ENCODE data around the gene ADAMTSL1.

Gene ADAMTSL1

GRCh38 chr9:18748251-18748701 is 274.3 kb downstream of the ADAMTSL1 start:
- DNase-seq = no peak

- no peak for DNase-seq
Observed at GRCh38 chr9:18749711-18750110, 275.8 kb downstream of the ADAMTSL1 start.

DNA sequence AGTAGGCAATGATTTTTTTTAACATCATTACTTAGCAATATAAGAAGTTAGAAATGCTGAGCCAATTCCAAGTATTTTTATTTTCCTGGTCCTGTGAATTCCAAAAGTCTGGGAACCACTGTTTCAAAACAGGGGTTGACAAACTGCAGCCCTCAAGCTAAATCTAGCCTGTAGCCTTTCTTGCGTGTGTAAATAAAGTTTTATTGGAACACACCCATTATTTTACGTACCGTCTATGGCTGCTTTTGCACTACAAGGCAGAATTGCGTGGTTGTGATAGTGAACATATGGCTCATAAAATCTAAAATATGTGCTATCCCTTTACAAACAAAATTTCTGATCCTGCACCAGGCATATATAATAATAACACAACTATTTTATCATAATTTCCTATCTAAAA is 280.0 kb downstream of the ADAMTSL1 start:
- no peak for DNase-seq

GRCh38 chr9:18754537-18754936 is 280.6 kb downstream of the ADAMTSL1 start:
- DNase-seq = no peak

GRCh38 chr9:18755263-18755662 is 281.3 kb downstream of the ADAMTSL1 start:
- no peak for DNase-seq

DNA sequence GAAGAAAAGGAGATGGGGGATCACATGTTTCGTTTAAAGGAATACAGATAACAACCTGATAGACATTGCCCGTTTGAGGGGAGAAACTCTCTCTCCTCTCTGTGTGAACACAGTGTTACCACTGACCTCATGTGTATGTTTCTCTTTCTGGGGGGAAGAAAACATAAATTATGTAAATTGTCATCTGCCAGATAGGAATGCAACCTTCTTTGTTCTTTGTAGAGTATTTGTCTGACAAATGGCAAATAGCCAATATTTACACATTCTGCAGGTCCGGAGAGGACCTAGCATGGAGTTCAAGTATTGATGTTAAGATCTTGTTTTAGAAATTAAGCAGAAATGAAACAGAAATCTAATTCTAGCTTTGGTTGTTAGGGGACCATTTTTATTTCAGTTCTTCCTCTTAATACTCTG is 282.8 kb downstream of the ADAMTSL1 start:
- no peak for DNase-seq

DNA sequence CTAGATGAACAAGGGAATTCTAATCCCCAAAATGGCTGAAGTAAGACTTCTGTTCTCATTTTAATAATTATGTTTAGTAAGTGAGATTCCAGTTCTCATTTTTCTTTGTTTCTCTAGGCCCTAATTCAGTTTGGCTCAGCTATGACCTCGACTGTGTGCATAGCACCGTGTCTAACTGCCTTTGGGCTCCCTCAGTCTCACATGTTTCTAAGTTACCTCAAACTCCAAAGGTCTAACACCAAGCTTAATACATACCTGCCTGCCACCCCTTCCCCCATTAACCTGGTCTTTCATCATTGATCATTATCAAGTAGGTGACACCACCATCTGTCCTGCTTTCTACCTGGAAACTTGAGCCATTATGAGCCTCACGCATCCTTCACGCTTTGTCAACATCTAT is 285.9 kb downstream of the ADAMTSL1 start:
- no peak for DNase-seq

- DNase-seq = no peak
Observed at GRCh38 chr9:18761742-18762300, 287.9 kb downstream of the ADAMTSL1 start.

- no peak for DNase-seq
Observed at GRCh38 chr9:18766989-18767550, 293.1 kb downstream of the ADAMTSL1 start.

DNA sequence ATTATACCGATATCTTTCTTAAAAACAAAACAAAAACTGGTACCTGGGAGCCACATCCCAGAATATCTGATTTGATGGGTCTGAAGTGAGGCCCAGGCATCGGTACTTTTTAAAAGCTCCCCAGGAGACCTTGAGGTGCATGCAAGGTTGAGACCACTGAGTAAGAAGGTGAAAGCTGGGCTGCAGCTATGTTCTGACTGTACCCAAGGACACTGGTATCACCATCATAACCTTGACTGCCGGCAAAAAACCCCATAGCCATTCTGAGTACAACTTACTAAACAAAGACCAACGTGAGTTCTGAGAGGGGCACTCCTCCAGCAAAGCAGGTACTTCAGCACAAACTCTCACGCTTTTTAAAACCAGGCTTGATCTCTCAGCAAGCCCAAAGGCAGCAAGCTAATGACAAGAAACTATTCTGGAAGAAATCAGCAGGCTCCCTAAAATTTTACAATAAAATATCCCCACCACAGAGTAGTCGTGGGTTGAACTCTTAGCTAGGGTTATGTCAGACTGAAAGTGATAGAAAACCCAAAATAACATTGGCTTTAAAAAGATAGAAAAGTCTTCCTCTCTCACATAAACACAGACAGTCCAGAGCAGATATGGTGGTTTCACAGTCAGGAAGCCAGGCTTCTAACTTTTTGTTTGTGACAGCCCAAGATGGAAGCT is 295.1 kb downstream of the ADAMTSL1 start:
- no peak for DNase-seq

- no peak for DNase-seq
Observed at GRCh38 chr9:18770131-18770908, 296.4 kb downstream of the ADAMTSL1 start.

GRCh38 chr9:18771011-18771410 is 297.1 kb downstream of the ADAMTSL1 start:
- no peak for DNase-seq

- DNase-seq = no peak
Observed at GRCh38 chr9:18771763-18772162, 297.8 kb downstream of the ADAMTSL1 start.

- no peak for DNase-seq
Observed at GRCh38 chr9:18775241-18775640, 301.3 kb downstream of the ADAMTSL1 start.

GRCh38 chr9:18775930-18776329 is 302.0 kb downstream of the ADAMTSL1 start:
- no peak for DNase-seq

- DNase-seq = no peak
Observed at GRCh38 chr9:18776836-18777820, 303.2 kb downstream of the ADAMTSL1 start.

- DNase-seq = no peak
Observed at GRCh38 chr9:18778147-18778546, 304.2 kb downstream of the ADAMTSL1 start.

DNA sequence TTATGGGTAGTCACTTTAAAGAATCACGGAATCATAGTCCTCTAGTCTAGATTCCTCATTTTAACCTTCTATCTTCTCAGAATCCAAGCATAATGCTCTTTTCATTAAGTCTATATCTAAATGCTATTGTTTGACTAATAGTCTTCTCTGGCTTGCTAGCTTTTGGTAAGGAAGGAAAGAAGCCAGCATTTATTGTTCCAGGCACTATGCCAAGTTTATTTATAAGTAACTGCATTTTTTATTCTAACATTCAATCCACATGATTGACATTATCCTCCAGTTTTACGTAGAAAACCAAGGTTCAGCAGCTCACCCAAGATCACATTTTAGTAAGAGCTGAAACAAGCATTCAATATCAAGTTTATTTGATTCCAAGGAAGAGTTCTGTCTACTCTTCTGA is 304.9 kb downstream of the ADAMTSL1 start:
- DNase-seq = no peak

GRCh38 chr9:18783909-18784308 is 310.0 kb downstream of the ADAMTSL1 start:
- DNase-seq = no peak

DNA sequence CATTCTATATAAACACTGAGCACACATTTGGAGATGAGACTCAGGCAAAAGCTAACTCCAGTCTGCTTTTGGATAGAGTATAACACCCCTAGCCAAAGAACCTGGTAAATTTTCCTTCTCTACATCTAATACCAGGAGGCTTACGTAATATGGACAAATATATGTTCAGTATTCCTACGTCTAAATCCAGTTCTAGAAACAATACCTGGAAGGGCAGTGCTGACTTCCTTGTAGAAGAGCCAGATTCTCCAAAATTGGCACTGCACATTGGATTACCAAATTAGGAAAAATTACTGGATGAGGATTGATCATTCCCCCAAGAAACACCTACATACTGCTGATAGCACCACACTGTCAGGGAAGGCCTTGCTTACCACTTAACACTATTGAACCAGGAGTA is 311.7 kb downstream of the ADAMTSL1 start:
- no peak for DNase-seq

- DNase-seq = no peak
Observed at GRCh38 chr9:18786196-18786595, 312.2 kb downstream of the ADAMTSL1 start.

DNA sequence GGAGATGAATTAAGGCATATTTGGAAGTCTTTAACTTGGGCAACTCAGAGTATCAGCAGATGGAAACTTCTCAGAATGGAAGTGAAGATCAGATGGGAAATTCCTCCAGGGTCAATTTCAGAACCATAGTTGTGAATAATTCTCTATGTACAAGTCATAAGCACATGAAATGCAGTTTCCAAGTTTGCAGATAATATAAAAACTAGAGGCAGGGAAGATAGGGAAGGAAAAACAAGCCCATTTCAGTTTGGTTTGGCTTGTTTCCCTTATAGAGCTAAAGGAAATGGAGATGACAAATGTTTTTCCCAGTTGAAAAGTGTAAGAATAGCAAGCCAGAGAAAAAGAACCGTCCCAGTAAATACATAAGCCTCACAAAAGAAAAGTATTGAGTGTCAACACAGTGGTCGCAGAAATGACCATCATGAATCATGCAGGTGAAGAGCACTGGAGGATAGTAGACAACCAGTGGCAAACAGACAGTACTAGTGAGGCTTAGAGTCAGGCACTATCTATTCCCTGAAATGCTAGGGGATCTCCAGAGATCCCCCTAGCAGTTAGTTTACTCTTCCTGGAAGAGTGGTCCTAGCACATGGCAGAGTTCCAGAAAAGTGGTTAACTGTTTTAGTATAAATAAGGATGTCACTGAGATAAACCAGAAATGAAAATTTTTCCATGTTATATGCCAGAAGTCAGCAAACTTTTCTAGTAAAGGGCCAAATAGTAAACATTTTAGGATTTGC is 313.1 kb downstream of the ADAMTSL1 start:
- DNase-seq = no peak

All from NCI-H1092 (cell line).